Measurements from ENCODE around the gene TBC1D7. TPM values are rescaled to one million over a fixed set of nuclear protein-coding genes. Genes with fewer than 3 reads are reported as not detected.

TBC1D7 gene
- total and polyA plus RNA-seq, 10 donors = 10.9 to 20.9 (median 15.7) TPM

DNA sequence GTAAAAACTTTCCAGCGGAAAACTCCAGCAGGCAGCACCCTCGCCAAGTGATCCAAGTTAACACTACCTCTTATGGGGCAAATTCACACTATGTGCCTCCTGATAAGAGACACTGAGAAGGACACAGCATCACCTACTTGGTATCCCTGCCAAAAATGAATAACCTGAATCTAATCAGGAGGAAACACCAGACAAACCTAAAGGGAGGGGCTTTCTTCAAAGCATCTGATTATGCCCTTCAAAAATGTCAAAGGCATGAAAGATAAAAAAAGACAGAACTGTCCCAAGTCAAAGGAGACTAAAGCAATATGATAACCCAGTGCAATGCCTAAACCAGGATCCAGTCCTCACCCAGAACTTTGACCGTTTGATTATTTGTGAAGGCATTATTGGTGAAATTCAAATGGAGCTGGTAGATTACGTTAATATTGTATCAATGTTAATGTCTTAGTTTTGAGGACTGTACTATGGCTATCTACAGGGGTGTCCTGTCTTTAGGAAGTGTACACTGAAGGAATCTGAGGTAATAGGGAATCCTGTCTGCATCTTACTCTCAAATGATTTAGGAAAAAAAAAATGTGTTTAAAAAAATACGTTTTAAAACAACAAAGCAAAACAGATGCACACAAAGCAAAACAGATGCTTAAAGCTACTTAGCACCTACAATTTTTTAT lies 8.3 kb downstream of the TBC1D7 start:
- TF ChIP-seq POLR2A (IDR thresholded peaks at IDR 0.05) (no peak), POLR2AphosphoS5 (IDR thresholded peaks at IDR 0.05) (no peak)
- TF ChIP-seq, protein P1, sequence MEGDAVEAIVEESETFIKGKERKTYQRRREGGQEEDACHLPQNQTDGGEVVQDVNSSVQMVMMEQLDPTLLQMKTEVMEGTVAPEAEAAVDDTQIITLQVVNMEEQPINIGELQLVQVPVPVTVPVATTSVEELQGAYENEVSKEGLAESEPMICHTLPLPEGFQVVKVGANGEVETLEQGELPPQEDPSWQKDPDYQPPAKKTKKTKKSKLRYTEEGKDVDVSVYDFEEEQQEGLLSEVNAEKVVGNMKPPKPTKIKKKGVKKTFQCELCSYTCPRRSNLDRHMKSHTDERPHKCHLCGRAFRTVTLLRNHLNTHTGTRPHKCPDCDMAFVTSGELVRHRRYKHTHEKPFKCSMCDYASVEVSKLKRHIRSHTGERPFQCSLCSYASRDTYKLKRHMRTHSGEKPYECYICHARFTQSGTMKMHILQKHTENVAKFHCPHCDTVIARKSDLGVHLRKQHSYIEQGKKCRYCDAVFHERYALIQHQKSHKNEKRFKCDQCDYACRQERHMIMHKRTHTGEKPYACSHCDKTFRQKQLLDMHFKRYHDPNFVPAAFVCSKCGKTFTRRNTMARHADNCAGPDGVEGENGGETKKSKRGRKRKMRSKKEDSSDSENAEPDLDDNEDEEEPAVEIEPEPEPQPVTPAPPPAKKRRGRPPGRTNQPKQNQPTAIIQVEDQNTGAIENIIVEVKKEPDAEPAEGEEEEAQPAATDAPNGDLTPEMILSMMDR (IDR thresholded peaks at IDR 0.05 in 8 of 11, conservative IDR thresholded peaks at IDR 0.05 in 3 of 11) = no peak
- DNase-seq = no peak
- WGBS, 5 donors = 89 to 96% (median 94%) methylated on average over 5 of the region's 5 CpGs
- Histone ChIP-seq H3K9me3 (no peaks in the 10 kb centered on the region), H3K27ac (no peak overlapping the region), H3K4me3 (no peak overlapping the region), H3K4me1 (no peaks in the 10 kb centered on the region), H3K27me3 (replicated peaks in 1 of 7) (no peaks in the 10 kb centered on the region), H3K36me3 (peaks cover 5 to 100% (median 88%) of the 10 kb centered on the region in 6 donors)
- intact Hi-C loops (cut with DNase I; ENCODE audit: low total_unique reads) = no loop called here

DNA sequence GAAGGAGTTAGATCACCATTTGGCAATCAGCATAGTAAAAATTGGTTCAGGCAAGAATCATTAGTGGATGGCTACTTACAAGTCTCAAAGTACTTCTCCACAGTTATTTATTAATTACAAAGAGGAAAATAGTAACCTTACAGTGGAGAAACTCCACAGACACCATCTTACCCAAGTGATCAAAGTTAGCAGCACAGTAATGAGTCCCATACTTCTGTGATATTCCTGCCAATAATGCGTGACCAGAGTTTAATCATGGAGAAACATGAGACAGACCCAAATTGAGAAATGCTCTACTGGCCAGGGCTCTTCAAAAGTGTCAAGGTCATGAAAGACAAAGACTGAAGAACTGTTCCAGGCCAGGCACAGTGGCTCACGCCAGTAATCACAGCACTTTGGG lies 9.5 kb downstream of the TBC1D7 start:
- Histone ChIP-seq H3K27ac (no peak overlapping the region), H3K4me3 (no peak overlapping the region), H3K4me1 (no peaks in the 10 kb centered on the region), H3K9me3 (no peaks in the 10 kb centered on the region), H3K27me3 (replicated peaks in 1 of 7) (no peaks in the 10 kb centered on the region), H3K36me3 (peaks cover 5 to 100% (median 84%) of the 10 kb centered on the region in 6 donors)
- intact Hi-C loops (cut with DNase I; ENCODE audit: low total_unique reads) = no loop called here
- 92 to 98% (median 96%) methylated on average over 2 of the region's 2 CpGs for WGBS, 5 donors
- TF ChIP-seq POLR2AphosphoS5 (IDR thresholded peaks at IDR 0.05) (no peak), POLR2A (IDR thresholded peaks at IDR 0.05) (no peak)
- TF ChIP-seq, protein P1 (IDR thresholded peaks at IDR 0.05 in 8 of 11, conservative IDR thresholded peaks at IDR 0.05 in 3 of 11) = no peak
- DNase-seq = no peak

DNA sequence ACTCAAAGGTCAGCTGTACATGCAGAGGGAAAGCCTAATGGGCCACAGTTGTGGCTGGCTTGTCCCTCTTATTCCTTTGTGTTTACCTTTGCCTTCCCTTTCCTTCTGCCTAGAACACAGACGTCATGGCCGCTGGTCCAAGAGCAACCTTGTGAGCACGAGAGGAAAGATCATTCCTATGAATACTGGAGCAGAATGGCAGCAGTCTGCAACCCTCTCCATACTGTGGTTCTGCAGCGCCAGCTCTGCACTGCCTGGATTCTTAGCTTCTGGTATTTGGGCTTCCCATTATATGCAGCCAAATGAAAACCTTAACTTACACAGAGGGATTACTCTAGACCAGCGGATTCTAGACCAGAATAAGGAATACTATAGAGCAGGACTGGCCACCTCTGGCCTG lies 12.4 kb downstream of the TBC1D7 start:
- 94 to 98% (median 96%) methylated on average over 5 of the region's 5 CpGs for WGBS, 5 donors

DNA sequence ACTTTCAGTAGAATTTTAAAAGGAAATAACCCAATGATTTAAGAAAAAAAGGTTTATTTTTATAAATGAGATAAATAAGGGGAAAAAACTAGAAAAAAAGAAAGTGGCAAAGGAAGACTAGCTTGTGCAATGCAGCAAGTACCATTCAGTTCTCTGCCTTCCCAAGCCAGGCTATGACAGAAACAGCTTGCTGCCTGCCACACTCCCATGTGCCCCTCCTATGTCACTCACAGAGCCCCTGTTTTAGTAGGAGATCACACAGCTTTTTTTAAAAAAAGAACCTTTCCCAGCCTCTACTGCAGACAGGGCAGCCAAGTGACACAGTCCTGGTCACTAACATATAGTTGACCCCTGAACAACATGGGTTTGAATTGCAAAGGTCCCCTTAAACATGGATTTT lies 13.5 kb downstream of the TBC1D7 start:
- TF ChIP-seq, protein P1 (IDR thresholded peaks at IDR 0.05 in 8 of 11, conservative IDR thresholded peaks at IDR 0.05 in 3 of 11) = no peak
- no peak for TF ChIP-seq POLR2AphosphoS5 (IDR thresholded peaks at IDR 0.05)
- no peak for TF ChIP-seq POLR2A (IDR thresholded peaks at IDR 0.05)
- H3K4me1 ChIP-seq = no peaks in the 10 kb centered on the region
- DNase-seq = no peak
- no peak overlapping the region for H3K27ac ChIP-seq
- no peak overlapping the region for H3K4me3 ChIP-seq
- H3K36me3 ChIP-seq = peaks cover 3 to 100% (median 64%) of the 10 kb centered on the region in 6 donors
- intact Hi-C loops (cut with DNase I; ENCODE audit: low total_unique reads) = no loop called here
- no peaks in the 10 kb centered on the region for H3K9me3 ChIP-seq
- no peaks in the 10 kb centered on the region for H3K27me3 ChIP-seq (replicated peaks in 1 of 7)

More for the DNA sequence above, 12.4 kb downstream of the TBC1D7 start:
- H3K4me3 ChIP-seq = no peak overlapping the region
- no peak for DNase-seq
- H3K4me1 ChIP-seq = no peaks in the 10 kb centered on the region
- no peak overlapping the region for H3K27ac ChIP-seq
- H3K36me3 ChIP-seq = peaks cover 5 to 100% (median 75%) of the 10 kb centered on the region in 6 donors
- intact Hi-C loops (cut with DNase I; ENCODE audit: low total_unique reads) = no loop called here
- TF ChIP-seq POLR2AphosphoS5 (IDR thresholded peaks at IDR 0.05) (no peak), POLR2A (IDR thresholded peaks at IDR 0.05) (no peak)
- TF ChIP-seq, protein P1 (IDR thresholded peaks at IDR 0.05 in 8 of 11, conservative IDR thresholded peaks at IDR 0.05 in 3 of 11) = no peak
- no peaks in the 10 kb centered on the region for H3K9me3 ChIP-seq
- H3K27me3 ChIP-seq (replicated peaks in 1 of 7) = no peaks in the 10 kb centered on the region
